ENCODE measurements around the gene SHB.

DNA sequence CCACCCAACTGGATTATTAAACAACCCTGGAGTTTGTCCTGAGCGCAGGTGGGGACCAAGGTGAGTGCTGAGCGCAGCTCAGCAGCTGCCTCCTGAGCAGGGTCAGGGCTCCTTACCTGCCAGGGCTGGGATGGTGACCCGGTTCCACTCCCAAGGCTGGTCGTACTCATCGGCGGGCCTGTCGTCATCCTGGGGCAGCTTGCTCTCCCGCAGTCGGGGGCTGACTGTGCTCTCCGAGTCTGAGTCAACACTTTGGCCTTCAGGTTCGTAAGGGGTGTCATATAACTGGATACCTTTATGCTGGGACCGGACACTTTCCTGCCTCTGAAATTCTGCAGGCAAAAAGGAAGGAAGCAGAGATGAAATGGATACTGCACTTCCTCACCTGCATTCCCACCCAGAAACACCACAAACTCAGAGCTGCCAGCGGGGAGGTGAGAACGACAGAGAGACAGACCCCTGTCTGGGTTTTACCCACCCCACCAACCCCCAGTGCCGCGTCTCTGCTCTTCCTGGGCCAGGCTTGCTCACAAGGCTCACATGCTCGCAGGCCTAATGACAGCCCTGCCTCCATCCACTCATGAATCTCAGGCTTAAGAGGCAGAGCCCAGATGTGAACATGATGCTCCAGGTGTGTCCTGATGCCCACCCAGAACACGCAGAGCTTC is 94.4 kb downstream of the SHB start:
- TF ChIP-seq, protein P1, sequence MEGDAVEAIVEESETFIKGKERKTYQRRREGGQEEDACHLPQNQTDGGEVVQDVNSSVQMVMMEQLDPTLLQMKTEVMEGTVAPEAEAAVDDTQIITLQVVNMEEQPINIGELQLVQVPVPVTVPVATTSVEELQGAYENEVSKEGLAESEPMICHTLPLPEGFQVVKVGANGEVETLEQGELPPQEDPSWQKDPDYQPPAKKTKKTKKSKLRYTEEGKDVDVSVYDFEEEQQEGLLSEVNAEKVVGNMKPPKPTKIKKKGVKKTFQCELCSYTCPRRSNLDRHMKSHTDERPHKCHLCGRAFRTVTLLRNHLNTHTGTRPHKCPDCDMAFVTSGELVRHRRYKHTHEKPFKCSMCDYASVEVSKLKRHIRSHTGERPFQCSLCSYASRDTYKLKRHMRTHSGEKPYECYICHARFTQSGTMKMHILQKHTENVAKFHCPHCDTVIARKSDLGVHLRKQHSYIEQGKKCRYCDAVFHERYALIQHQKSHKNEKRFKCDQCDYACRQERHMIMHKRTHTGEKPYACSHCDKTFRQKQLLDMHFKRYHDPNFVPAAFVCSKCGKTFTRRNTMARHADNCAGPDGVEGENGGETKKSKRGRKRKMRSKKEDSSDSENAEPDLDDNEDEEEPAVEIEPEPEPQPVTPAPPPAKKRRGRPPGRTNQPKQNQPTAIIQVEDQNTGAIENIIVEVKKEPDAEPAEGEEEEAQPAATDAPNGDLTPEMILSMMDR (IDR thresholded peaks at IDR 0.05; ENCODE audit: low read length) = no peak
- TF ChIP-seq EZH2 (IDR thresholded peaks at IDR 0.05; ENCODE audit: borderline replicate concordance, low read length) = no peak

Data from OCI-LY1 (cell line).